ENCODE data around the gene TBC1D28. TPM values are rescaled to one million over a fixed set of nuclear protein-coding genes. Genes with fewer than 3 reads are reported as not detected.
"Not testable (repeated sequence)": the region's sequence is repeated elsewhere in the genome, so short reads cannot be mapped to it uniquely, and the experiment has no call there.

Gene TBC1D28
- total RNA-seq = not detected in 2 replicates

DNA sequence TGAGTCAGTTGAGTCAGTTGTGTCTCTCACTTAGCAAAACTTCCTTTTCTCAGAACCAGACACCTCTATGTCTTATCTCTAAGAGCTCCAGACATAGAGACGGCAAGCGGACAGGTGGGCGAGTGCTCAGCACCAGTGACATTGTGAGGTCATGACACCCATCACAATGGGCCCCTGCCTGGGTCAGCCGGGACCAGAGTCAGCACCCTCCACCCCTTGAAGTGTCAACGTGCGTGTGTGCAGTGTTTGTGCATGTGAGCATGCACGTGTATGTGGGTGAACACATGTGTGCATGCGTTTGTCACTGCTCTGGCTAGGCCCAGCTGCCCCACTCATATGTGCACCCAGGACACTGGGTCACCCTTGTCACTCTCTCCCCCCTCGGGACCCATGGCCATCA lies at the start of gene TBC1D28:
TBC1D28 (minus strand) TSS at position 101 of the 400 bp plus-strand sequence. CDS start 3,039 bp downstream, outside the sequence.
- H3K4me3 ChIP-seq (ENCODE audit: low read depth, low read length); DNase-seq (ENCODE audit: low read depth): not testable (repeated sequence)

DNA sequence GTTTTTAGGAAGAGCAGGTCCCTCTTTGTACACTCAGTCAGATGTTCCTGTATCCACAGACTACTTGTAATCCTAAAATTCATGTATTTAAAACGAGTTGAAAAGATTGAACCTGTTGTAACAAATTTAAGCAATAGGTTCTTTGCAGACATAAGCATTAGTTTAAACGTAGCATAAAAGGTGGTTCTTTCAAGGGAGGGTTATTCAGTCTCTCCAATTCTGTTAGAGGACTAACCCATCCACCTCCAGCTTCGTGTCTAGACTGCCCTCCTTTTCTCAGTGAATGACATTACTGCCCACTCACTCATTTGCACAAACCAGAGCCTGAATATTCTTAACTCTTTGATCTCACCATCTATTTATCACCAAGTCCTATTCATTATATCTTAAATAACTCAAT lies 38.5 kb upstream of the TBC1D28 start:
- DNase-seq (ENCODE audit: low read depth) = not testable (repeated sequence)
- H3K4me3 ChIP-seq (ENCODE audit: low read depth, low read length) = peak overlapping the region; percentile 55

DNA sequence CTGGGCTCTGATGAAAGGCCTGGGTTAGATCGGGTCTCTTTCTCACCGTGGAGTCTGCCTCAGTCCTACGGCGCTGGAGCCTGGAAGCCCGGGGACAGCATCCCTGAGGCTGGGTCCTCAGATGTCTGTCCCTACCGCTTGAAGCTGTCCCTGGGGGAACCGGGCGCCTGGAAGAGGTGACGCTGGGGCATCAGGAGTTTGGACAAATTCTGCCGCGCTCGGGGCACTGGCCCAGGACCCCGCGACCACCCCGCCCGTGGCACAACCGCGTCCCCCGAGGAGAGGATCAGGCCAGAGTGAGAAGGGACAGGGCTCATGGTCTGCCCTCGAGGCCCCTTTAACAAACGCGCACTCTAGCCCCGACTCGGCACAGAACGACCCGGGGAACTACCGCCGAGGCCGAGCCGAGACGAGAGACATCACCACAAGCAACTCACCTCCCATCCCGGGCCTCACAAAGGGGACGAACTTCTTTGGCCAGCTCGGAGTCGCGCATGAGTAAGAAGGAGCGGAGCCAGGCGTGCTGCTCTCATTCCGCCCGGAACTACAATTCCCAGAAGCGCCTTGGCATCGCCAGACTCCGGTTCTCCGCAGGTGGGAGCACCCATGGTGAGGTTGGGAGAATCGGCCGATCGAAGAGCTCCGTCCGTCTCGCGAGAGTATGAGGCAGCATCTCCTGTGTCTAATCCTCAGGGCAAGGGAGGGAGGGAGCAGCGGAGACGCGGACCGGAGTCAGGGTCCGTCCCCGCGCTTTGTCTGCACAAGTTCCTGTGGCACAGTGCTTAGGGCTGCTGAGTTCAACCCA lies 37.8 kb upstream of the TBC1D28 start, which contains the start of gene FOXO3B:
FOXO3B (minus strand) TSS at position 548 of the 805 bp plus-strand sequence. CDS start 663 bp downstream, outside the sequence.
- H3K4me3 ChIP-seq (ENCODE audit: low read depth, low read length) = peak within 1 kb of the TSS; percentile 55
- peak; percentile 41 for DNase-seq (ENCODE audit: low read depth)

DNA sequence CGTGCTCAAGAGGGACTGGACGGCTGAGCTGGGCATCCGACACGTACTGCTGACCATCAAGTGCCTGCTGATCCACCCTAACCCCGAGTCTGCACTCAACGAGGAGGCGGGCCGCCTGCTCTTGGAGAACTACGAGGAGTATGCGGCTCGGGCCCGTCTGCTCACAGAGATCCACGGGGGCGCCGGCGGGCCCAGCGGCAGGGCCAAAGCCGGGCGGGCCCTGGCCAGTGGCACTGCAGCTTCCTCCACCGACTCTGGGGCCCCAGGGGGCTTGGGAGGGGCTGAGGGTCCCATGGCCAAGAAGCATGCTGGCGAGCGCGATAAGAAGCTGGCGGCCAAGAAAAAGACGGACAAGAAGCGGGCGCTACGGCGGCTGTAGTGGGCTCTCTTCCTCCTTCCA lies 33.2 kb upstream of the TBC1D28 start:
- not testable (repeated sequence) for DNase-seq (ENCODE audit: low read depth); H3K4me3 ChIP-seq (ENCODE audit: low read depth, low read length)

DNA sequence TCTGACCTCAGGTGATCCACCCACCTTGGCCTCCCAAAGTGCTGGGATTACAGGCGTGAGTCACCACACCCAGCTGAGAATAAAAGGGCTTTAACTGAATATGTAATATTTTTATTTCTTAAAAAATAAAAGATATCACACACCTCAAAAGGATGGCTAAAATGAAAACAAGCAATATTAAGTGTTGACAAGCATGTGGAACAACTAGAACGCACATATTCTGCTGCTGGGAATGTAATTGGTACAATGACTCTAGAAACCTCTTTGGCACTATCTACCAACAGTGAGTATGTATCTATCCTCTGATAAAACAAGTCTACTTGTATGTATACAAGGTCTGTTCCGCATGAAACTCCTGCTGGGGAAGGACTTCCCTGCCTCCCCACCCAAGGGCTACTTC lies 32.7 kb upstream of the TBC1D28 start:
- H3K4me3 ChIP-seq (ENCODE audit: low read depth, low read length); DNase-seq (ENCODE audit: low read depth): not testable (repeated sequence)

DNA sequence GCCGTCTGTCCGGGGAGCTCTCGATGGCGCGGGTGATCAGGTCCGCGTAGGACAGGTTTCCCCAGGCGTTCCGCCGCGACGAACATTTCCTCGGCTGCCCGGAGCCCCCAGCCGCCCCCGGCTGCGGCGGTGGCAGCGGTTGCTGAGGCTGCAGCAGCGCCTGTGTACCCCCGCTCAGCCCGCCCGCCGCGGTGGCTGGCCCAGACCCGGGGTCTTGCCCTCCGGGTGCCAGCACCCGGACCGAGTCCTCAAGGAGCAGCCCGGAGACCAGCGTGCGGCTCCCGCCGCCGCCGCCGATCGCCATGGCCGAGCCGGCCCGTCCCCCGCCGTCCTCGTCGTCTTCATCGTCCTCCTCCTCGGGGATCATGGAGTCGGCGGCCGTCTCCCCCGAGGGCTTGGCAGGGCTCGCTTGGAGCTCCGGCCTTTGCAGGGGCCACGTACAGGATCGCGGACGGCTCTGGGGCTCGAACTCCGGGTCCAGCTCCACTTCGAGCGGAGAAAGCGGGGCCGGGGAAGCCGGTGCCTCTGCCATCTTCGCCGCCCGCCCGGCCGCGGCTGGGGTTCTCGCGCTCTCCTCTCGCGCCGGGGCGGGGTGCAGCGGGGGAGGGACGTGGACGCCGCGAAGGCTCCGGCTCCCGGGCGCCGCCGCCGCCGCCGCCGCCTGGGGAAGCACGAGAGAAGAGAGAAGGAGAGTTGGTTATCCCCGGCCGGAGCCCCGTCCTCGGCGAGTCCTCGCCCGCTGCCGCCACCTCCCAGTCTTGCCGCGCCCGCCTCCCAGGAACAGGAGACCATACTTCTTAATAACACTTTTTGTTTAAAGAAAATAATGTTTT lies 28.4 kb upstream of the TBC1D28 start:
- DNase-seq (ENCODE audit: low read depth); H3K4me3 ChIP-seq (ENCODE audit: low read depth, low read length): not testable (repeated sequence)

DNA sequence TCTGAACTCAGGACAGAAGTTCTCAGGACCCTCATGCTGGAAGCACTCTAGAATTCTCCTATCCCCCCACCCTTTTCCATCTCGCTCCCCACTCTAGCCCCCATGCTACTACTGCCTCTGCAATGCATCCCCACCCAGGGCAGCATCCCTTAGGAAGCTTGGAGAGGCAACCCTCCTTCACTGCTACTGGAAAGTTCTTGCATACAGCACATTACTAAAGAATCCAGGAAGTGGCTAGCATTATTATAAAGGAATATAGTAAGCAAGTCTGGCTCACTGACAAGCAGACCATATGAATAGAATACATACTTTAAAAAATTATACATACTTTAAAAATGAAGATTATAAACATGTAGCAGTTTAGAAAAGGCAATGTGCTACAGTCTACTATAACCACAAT lies 24.4 kb upstream of the TBC1D28 start:
- DNase-seq (ENCODE audit: low read depth); H3K4me3 ChIP-seq (ENCODE audit: low read depth, low read length): not testable (repeated sequence)

DNA sequence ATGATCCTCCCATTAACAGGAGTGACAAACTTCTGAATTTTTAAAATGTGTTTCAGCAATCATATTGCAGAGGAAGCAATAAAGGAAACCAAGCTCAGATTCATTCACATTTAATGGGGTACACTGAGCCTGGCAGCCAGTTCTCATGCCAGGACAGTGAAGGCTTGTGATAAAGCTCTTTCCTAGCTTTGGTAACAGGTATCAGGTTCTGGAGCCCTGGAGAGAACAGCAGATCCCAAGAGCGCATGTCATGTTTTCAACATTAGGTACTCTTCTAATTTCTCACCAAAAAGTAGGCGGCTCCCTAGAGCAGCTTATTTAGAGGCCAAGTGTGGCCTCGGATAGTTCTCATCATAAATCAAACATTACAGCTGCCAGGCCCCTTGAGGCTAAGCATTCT lies 23.3 kb upstream of the TBC1D28 start:
- not testable (repeated sequence) for H3K4me3 ChIP-seq (ENCODE audit: low read depth, low read length); DNase-seq (ENCODE audit: low read depth)

DNA sequence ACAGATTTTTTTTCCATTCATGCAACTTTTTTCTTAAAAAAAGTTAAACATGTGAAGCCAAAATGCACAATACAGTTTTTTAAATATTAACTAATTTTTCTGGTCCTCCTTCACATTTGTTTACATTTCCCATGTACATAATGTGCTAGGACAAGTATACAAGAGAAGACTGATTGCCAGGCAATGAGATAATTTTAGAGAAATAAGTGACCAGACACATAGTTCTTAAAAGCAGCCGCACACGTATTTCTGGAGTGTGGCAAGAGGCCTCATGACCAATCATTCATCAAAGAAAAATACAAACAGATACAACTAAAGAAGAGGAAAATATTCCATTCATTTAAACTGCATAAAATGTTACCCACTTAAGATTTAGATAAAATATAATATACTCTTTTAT lies 22.1 kb upstream of the TBC1D28 start:
- not testable (repeated sequence) for DNase-seq (ENCODE audit: low read depth); H3K4me3 ChIP-seq (ENCODE audit: low read depth, low read length)

DNA sequence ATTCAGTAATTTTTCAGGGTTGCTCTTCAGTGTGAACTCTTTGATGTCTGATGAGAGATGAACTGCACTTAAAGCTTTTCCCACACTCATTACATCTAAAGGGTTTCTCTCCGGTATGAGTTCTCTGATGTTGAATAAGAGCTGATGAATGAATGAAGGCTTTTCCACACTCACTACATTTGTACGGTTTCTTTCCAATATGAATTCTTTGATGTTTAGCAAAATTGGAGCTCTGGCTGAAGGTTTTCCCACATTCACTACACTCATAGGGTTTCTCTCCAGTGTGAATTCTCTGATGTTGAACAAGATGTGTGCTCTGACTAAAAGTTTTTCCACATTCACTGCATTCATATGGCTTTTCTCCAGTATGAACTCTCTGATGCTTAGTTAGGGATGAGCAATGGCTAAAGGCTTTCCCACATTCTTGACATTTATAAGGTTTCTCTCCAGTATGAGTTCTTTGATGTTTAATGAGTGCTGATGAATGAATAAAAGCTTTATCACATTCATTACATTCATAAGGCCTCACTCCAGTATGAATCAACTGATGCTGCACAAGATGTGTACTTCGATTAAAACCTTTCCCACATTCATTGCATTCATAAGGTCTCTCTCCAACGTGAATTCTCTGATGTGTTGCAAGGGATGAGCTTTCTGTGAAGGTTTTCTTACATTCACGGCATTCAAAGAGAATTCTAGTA lies 17.9 kb upstream of the TBC1D28 start:
- not testable (repeated sequence) for H3K4me3 ChIP-seq (ENCODE audit: low read depth, low read length); DNase-seq (ENCODE audit: low read depth)

DNA sequence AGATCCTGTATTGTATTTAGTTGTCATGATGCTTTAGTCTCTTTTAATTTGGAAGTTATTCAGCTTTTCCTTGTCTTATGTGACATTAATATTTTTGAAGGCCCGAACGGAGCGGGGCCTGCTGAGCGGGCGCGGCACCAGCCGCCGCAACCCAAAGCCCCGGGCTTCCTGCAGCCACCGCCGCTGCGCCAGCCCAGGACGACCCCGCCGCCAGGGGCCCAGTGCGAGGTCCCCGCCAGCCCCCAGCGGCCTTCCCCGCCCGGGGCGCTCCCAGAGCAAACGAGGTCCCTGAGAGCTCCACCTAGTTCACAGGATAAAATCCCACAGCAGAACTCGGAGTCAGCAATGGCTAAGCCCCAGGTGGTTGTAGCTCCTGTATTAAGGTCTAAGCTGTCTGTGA lies 5.9 kb upstream of the TBC1D28 start:
- not testable (repeated sequence) for H3K4me3 ChIP-seq (ENCODE audit: low read depth, low read length); DNase-seq (ENCODE audit: low read depth)

DNA sequence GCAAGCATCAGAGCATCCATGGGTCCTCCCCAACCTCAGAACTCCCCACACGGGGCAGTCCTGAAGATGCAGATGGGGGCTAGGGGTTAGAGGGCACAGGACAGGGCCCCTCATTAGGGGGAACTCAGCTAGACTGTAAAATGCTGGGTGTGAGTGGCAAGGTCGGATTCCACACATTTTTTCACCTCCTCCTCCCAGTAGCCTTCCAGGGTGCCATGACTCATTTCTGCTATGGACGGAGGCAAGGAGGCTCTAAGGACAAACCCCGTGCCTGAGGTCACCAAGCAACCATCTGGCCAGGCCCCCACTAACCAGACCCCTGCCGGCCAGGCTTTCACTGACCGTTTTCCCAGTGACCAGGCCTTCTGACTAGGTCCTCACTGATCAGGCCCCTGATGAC lies 1.1 kb downstream of the TBC1D28 start:
- DNase-seq (ENCODE audit: low read depth); H3K4me3 ChIP-seq (ENCODE audit: low read depth, low read length): not testable (repeated sequence)

DNA sequence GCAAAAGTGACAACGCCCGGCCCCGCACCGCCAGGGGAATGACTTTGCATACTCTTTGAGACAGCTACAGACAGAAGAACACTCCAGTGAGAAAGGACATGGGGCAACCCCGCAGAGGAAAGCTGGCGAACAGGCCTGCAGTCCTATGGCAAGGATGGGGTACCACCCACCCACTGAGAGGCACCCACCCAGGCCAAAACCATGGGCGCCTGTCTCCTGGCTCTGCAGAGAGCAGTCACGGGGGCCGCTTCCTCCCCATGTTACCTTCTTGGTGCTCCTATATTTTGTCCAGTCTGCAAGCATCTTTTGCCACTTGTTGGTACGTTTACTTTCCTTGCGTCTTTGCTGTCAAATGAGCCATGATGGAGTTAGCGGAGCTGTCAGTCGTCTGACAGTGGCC lies 5.8 kb downstream of the TBC1D28 start:
- not testable (repeated sequence) for H3K4me3 ChIP-seq (ENCODE audit: low read depth, low read length); DNase-seq (ENCODE audit: low read depth)

DNA sequence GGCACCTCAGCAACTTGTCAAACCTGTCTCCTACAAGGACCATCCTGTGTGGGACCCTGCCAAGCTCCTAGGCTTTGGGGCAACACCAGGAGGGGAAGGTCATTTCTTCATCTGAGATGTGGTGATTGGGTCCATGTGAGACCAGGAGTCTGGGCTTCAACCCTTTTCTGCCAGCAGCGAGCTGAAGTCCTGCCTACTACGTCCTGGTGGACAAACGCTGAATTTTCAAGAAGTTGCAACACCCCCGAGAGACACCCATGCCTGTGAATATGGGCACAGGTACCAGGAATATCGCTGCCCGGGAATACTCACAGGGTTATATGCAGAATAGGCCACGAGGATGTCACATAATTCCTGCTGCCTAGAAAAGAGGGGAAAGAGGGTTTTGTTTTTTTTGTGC lies 8.0 kb downstream of the TBC1D28 start:
- DNase-seq (ENCODE audit: low read depth) = not testable (repeated sequence)

DNA sequence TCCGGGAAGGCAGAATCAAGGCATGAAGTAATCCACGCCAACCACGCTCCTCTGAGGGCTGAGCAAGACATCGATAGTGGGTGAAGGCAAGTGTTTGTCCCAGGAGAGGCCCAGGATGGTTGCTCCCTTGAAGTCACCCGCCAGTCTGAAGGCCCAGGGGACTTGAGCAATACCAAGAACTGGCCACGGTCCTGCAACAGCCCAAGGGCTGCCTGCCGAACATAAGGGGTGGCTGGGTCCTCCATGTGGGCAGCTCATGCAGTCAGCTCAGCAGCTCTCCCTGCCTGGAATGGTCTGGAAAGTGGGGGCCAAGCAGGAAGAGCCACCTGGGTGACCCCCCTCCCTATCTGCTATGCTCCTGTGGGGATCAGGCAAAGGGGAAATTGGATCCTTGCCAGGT lies 8.4 kb downstream of the TBC1D28 start:
- not testable (repeated sequence) for H3K4me3 ChIP-seq (ENCODE audit: low read depth, low read length); DNase-seq (ENCODE audit: low read depth)

More for the DNA sequence above, 8.0 kb downstream of the TBC1D28 start:
- not testable (repeated sequence) for H3K4me3 ChIP-seq (ENCODE audit: low read depth, low read length)

DNA sequence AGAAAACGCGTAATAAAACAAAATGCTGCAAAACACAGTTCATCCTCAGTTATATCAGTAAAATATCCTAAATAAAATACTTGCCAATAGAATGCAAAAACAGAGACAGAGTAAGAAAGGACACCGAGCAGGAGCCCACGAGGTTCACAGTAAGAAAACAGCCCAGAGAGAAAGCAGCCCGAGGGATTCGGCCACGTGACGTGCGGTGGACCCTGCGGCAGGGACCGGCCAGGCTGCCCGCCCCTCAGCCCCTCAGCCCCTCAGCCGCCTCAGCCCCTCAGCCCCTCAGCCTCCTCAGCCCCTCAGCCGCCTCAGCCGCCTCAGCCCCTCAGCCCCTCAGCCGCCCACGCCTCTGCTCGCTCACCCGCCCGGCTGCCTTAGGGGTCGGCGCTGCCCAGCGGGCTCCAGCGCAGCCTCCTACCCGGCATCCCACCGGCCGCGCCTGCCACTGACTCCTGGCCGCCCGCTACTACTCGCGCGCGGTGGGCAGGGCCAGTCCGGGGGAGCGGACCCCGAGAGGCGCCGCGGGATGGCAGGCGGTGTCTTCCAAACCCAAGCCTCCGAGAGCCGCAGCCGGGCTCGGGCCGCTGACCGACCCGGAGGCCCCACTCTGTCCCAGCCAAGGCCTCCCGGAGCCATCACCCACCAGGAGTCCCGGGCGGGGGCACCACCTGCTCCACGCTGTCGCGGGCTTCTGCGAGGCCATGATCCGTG lies 9.5 kb downstream of the TBC1D28 start:
- peak overlapping the region; percentile 21 for H3K4me3 ChIP-seq (ENCODE audit: low read depth, low read length)
- not testable (repeated sequence) for DNase-seq (ENCODE audit: low read depth)
